Upper lobe of left lung (tissue), 4 donors: ENCODE measurements around the gene PTGER2.

Source experiments
- POLR2AphosphoS5 ChIP-seq, 2 donors: sonication (generic); formaldehyde crosslinking; IDR thresholded peaks; one replicate each; pipeline ENCODE4 v1.5.1; 2017; ENCODE audit warnings: antibody characterized with exemption in 2 of 2
- TF ChIP-seq, protein P1 (sequence below), 6 experiments: fragments of 450-650 bp in 4 of 6; fragments of 200-600 bp in 2 of 6; sonication (generic) in 2 of 6; IDR thresholded peaks; one replicate each; pipeline ENCODE4 v1.5.1; 2016 to 2019; ENCODE audit warnings: antibody characterized with exemption in 6 of 6

DNA sequence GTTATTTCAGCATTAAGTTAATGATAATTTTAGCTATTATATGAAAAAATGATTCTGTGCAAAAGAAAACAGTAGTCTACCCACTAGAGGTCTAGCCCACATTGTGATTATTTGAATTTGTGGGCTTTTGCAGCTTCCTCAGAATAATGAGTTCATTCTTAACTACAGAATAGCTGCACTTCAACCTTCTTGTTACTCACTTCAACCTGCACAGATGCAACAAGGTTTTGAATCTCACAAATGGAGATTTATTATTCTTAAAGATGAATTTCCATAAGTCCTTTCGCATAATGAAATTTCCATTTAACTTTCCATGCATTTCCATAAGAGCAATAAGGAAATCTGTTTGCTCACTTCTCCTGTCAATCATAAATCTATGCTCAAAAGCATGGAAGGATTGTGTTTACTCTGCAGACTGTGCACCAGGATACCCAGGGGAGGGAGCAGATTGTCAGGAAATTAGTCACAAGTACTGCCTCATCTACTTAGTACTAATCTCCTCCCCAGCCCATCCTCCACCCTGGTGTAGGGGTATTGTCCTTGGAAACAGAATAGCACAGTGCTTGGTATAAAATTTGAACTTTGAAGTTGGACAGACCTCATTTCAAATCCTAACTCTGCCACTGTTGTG is 24.1 kb downstream of the PTGER2 start:
- TF ChIP-seq POLR2AphosphoS5 (IDR thresholded peaks at IDR 0.05): no peak
- TF ChIP-seq, protein P1, sequence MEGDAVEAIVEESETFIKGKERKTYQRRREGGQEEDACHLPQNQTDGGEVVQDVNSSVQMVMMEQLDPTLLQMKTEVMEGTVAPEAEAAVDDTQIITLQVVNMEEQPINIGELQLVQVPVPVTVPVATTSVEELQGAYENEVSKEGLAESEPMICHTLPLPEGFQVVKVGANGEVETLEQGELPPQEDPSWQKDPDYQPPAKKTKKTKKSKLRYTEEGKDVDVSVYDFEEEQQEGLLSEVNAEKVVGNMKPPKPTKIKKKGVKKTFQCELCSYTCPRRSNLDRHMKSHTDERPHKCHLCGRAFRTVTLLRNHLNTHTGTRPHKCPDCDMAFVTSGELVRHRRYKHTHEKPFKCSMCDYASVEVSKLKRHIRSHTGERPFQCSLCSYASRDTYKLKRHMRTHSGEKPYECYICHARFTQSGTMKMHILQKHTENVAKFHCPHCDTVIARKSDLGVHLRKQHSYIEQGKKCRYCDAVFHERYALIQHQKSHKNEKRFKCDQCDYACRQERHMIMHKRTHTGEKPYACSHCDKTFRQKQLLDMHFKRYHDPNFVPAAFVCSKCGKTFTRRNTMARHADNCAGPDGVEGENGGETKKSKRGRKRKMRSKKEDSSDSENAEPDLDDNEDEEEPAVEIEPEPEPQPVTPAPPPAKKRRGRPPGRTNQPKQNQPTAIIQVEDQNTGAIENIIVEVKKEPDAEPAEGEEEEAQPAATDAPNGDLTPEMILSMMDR (IDR thresholded peaks at IDR 0.05): no peak
